22Rv1 (cell line): ENCODE results near the gene RALGPS2.

Experiments
- CTCF ChIP-seq: fragments of 450-650 bp; IDR thresholded peaks from 2 replicates; pipeline ENCODE4 v1.5.1; 2017; ENCODE audit warnings: mild to moderate bottlenecking
- ZFX ChIP-seq: fragments of 450-650 bp; IDR thresholded peaks from 2 replicates; pipeline ENCODE4 v1.6.1; 2017; ENCODE audit warnings: antibody characterized with exemption, borderline replicate concordance

- no peak for TF ChIP-seq CTCF
- TF ChIP-seq ZFX, result no peak
Observed at GRCh38 chr1:178877896-178878295, 152.9 kb downstream of the RALGPS2 start.
